Activated CD4-positive, CD25-positive, alpha-beta regulatory T cell (primary cell): Measurements from ENCODE around the gene HOXB4.

Source experiments
- DNase-seq, 4 experiments: peaks; one replicate each; lab custom pipeline; 2025; lab: John Stamatoyannopoulos, UW

The HOXB4 gene

DNA sequence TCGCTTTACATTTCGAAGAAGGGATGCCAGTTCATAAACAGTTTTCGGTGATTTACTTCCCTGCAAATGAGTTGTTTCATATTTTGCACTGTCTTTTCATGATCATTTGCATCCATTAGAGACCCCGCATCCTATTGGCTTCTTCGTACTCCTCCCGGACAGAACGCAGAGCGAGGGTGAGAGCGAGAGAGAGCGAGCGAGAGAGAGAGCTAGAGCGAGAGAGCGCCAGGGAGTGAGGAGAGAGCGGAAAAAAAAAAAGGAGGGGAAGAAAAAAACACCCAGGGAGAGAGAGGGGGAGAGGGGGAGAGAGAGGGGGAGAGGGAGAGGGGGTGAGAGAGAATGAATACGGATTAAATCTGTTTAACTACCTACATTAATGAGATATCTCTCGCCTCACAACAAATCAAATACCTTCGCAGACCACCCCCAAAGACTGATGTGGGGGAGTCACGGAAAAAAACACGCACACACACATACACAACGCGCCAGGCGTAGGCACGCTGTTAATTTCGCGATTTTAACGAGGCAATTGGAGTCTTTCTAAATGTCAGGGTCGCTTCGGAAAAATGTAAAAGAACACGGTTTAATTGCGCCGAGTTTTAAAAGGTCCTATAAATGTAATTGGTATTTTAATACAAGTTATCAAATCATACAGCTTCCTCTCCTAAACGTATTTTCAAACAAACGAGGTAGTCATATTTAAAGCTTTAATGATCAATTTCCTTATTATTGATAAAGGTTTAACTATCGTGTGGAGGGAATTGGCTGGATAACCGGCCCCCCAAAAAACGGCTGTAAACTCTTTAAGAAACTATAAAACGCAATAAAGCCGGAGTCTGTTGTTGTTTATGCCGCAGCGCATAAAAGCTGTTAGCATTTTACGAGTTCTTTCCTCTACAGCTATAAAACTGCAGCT lies 37.2 kb upstream of the HOXB4 start, which contains the start of gene HOXB8:
Gene HOXB8, minus strand, starts transcription at position 246 of the 916 bp plus-strand sequence. CDS start 588 bp downstream, outside the sequence.
- no peak for DNase-seq

DNA sequence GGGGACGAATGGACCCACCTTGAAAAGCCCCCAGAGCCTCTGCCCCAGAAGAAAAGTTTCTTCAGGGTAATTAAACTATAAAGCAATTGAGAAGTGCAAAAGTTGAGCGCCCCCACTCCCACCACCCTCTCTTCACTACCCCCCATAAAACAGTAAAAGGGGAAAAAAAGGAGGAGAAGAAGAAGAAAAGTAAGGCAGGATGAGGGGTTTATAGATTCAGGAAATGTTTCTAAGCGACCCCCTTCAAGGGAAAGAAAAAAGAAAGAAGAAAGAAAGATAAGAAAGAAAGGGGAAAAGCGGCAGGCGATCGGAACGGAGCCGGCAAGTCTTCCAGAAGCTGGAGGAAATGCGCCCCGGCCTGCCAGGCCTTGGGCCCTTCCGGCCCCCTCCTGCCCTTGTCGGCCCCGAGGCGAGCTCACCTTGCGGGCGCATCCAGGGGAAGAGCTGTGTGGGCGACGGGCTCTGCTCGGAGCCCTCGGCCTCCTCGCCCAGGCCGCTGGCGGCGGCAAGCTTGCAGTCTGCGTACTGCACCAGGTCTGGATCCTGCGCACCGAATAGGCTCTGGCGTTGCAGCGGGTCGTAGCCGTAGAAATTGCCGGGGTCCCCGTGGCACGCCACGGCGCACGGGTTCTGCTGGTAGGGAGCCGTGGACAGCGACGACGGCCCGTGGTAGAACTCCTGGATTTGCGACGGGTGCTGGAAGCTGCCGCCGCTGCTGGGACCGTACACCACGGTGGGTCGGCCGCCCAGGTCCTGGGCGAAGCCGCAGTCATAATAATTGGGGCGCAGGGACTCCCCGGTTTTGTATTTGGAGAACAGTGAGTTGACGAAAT lies 35.9 kb upstream of the HOXB4 start:
- no peak for DNase-seq

DNA sequence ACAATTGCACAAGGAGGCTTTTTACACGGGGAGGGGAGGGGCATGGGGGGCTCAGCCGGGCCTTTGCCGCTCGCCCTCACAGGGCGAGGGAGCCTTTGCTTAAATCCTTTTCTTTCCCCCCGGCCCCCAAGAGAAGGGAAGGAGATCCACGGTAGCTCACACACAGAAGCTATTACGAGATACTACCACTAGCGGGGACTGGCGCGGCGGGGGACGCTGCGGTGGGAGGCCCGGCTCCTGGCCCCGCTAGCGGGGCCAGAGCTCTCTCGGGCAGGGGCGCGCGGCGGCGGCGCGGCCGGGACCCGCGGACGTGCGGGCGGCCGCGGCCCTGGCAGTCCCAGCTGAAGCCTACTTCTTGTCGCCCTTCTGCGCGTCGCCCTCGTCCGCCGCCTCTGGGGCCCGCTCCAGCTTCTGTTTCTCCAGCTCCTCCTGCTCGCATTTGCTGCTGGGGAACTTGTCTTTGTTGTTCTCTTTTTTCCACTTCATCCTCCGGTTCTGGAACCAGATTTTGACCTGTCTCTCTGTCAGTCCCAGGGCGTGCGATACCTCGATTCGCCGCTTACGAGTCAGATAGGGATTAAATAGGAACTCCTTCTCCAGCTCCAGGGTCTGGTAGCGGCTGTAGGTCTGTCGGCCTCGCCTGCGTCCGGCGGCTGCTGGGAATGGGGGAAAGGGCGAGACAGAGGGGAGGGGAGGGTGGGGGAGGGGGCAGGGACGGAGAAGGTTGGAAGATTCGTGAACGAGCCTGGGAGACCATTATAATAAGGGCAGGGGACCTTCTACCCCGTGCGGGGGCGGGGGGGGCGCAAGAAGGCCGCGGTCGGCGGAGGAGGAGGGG lies 34.9 kb upstream of the HOXB4 start:
- peak in 1 of 4 experiments; percentile 29 for DNase-seq

DNA sequence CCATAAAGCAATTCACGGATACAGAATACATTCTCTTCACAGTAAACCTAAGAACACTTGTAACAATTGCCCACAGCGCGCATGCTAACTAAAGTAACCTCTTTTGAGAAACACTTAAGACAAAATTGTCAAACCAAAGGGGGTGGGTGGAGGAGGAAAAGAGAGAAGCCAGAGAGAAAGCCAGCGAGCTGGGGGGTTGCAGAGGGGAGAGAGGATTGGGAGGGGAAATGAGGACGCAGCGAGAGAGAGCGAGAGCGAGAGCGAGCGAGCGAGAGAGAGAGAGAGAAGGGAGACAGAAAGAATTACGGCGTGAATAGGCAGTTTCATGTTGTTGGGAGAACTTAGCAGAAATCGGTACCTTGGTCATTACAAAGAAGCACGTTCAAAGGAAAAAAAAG lies 34.3 kb upstream of the HOXB4 start:
- DNase-seq, result no peak

DNA sequence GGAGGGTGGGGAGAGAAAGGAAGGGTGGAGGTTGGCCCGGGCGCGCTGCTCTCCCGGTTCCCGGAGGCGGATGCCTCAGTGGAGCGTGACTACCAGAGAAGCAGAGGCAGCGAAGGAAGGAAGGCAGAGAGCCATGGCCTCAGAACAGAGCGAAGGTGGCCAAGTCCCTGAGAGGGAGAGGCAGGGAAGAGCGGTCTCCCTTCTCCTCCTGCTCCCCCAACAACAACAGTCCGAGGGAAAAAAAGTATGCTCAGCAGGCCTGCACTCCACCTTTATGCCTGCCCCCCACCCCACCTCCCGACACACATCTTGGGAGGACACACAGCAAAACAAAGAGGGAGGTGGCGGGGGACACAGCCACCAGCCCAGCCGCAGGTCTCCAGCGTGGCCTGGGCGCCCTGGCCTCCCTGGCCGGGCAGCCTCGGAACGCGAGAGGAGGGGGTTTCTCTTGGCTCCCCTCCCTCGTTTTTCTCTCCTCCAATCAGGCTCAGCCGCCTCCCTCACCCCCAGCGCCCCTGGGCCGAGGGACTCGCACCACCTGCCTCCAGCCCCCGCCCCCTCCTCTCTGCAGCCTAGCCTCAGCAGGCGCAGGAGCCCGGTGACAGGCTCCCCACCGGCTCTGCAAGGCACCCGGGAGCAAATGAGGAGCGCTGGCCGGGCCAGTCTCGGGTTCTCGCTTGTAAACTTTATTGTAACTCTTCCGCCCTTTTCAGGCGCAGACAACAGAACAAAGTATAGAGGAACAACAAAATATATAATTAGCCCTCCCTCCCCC lies 33.7 kb upstream of the HOXB4 start:
- DNase-seq, result no peak

DNA sequence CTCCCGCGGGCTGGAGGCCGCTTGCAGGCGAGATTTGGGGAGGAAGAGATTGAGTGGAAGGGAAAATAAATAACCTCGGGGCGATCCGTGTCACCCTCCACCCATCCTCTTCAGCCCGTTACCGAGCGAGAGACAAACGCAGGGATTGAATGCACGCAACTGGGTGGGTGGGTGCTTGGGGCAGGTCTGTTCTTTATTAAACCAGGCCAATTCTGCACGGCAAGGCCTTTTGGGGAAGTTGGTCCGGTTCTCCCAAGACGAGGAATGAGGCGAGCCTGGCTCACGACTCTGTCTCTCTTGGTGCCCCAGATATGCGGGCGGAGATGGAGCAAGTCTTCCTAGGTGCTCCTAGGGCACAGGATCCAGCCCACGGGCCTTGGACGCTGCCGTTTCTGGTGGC lies 33.1 kb upstream of the HOXB4 start:
- DNase-seq, result no peak

DNA sequence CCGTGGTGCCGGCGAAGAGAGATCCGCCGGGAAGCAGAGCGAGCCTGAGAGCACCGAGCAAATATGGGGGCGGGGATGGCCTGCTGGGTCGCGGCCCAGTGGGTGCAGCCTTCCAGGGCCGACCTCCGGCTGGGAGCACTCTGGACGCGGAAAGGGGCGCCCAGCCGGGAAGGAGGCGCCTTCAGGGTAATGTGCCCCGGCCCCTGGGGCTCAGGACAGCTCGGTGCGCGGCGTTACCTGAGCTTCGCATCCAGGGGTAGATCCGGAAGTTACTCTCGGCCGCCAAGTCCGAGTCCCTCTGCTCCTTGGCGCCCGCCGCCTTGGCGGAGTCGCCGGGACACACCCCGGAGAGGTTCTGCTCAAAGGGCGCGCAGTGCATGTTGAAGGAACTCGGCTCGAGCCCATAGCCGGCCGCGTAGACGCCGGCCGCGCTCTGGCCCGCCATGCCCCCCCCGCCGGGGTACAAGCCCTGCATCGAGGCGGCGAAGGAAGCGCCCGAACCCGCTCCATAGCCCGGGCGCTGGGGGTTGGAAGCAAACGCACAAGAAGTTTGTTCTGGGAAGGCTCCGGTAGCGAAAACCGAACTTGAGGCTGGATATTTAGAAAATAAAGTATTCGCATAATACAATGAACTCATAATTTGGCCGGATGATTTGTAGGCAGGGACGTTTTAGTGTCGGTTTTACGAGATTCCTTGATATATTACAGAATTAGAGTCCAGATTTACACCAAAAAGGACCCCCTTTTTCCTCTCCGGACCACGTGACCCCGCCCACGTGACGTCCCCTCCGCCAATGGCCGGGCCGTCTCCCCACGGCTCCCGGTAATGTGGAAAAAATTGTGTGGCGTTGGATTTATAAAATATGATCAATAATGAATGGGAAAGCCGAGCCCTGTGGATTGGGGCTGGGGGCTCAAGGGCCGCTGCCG lies 32.4 kb upstream of the HOXB4 start, which contains the start of gene HOXB7:
Gene HOXB7, minus strand, starts transcription at position 736 of the 930 bp plus-strand sequence. Its CDS starts 99 bp downstream, at position 637.
- DNase-seq, result peak in 2 of 4 experiments; percentile 28 to 31

DNA sequence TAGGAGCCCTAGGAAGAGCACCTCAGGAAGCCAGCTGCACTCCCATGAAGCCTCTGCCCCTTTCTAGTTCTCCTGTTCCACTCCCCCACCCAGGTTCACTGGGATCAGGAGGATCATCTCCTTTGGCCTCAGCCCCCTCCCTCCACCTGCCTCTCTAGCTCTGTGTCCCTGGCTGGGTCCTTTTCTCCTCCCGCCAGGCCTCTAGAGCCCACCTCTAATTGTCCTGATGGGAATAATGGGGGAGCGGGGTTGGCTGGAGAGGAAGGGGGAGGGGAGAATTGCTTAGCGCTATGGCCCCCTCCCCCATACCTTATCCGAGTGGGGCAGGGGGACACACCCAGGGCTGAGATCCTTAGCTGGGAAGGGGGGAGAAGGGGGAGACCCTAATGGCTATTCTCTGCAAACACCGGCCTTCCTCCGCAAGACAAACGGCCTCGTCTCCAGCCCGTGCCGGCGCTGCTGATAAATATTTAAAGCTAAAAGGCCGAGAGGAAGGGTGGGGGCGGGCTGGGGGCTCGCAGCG lies 31.7 kb upstream of the HOXB4 start:
- DNase-seq, result no peak

DNA sequence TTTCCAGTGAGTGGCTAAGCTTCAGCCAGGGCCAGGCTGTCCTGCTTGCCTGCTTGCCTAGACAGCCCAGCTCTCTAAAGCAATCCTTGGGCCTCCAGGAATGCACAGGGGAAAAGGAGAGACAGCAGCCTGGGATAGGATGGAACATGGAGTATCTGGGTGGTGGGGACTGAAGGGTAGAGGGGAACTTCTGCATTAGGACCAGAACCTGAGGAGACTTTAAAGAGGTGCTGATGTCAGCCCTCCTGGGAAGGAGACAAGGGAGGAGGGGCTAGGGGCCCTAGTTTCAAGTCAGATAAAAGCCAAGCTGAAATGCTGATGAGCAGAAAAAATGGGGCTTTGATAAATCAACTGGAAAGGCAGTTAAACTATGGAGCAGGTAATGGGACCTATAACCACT lies 30.9 kb upstream of the HOXB4 start:
- DNase-seq, result no peak

DNA sequence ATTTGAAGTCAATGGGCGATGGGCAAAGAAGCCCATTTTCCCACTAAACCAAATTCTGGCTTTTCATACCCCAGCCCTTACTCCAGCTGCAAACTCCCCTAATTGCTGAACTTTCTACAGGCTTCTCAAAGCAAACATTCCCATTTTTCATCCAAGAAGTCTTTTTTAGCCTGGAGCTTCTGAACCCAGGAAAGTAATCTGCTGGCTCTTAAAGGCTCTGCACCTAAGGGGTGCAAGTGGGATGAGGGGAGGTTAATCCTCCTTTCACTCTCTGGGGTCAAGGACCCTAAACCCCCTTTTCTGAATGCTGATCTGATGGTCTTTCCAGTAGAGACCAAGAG lies 30.3 kb upstream of the HOXB4 start:
- DNase-seq, result no peak

DNA sequence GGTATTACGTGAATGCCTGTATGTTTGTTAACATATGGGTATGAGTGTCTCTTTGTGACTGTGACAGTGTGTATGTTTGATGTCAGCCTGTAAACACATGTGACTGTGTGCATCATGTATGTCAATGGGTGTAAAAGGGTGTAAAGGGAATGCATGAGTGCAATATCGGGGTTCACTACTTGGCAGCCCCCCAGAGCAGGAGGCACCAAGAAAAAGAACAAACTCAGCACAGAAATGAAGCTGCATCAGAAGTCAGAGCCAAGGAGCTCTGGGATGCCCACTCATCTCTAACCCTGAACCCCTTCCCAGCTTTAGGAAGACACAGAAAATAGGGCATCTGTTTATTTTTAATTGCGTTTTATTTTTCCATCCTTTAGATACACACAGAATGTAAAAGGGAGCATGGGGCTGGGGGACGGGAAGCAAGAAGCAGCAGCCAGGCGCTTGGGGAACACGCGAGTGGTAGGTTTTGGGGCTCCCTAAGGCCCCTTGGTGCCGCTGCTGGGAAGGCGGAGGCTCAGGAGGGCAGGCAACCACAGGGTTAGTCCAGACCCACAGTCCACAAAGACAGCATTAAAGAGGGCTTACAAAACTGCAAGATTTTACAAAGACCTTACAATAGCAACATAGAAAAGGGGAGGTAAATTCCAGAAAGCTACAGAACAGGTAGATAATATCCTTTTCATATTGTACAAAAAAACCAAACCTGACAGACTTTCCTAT lies 28.9 kb upstream of the HOXB4 start:
- DNase-seq, result no peak

DNA sequence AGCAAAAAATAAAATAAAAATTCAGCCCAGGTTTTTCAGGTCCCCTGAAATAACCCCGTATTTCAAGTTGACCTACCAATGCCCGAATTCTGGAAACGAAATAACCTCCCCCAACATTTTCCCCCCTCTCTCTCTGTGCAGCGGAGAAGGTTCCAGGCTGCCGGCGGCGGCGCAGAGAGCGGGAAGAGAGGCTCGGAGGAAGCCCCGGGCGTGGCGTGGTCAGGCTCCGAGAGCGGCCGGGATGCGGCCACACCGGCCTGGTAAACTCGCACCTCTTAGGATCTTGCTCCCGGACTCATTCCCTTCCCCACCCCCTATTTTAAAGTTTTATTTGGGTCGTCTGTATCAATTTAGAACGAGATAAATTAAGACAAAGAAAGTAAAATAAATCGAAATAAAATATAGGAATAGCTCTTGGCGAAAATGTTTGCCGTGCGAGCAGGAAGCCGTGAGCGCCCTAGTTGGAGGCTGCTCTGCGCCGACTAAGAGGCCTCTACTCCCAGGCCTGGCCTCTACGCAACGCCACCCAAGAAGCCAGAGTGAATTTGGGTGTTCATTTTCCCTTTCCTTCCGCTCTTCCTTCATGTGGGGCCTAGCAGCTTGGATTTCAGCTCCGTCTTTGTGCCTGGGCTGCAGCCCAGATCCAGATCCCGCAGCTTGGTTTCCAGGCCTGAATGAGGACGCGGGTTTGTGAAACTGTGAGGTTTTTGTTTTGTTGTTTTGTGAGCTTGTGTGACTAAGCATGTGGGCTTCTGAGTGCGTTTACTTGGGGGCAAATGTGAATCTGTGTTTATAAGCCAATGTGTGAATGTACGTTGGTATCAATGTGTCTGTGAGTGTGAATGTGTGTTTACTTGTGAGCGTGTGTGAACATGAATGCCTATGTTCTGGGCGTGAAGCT lies 28.1 kb upstream of the HOXB4 start:
- no peak for DNase-seq

DNA sequence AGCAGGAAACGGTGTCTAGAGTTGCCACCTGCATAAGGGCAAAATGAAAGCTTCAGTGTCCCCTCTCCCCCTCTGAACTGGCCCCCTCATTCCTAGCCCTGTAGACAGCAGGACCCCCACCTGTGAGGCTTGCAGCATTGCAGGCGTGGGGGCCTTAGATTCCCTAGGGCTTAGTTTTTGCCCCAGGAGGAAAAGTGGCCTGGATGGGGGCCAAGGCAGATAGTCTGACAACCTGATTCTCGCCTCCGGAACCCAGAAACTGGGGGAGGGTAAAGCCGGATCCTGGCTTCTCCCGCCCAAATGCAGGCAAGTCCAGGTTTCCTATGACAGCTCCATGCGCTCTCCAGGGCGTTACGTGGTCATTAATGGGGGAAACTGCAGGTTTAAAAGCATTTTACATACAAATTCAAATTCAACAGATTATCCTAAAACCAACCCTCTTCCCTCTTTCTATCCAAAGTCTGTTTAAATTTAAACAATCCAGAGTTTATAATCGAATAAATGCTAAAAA lies 27.3 kb upstream of the HOXB4 start:
- no peak for DNase-seq

DNA sequence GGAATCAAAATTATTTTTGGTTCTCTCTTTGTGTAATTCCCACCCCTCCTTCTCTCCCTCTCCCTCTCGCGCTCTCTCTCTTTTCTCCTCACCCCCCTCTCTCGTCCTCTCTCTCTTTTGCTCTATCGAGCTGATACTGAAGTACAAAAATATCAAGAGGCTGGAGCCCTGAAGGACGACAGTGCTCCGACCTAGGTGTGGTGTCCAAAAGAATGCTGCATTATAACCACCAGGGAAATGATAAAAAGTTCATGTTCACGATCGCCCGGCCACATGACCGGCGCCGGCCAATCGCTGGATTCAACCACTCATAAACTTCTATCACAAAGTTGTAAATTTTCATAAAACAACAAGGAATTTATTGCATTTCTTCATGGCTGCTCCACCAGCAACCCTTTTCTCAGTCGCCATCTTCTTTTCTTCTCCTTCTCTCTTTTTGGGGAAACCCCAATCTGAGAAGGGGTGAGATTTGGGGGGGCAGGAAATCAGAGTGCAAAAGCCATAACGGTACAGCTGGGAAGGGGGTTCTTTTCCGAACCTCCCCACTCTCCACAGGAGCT lies 26.7 kb upstream of the HOXB4 start, which contains the start of gene HOXB6:
Gene HOXB6, minus strand, starts transcription at position 217 of the 560 bp plus-strand sequence. CDS start 6,836 bp downstream, outside the sequence.
- no peak for DNase-seq

DNA sequence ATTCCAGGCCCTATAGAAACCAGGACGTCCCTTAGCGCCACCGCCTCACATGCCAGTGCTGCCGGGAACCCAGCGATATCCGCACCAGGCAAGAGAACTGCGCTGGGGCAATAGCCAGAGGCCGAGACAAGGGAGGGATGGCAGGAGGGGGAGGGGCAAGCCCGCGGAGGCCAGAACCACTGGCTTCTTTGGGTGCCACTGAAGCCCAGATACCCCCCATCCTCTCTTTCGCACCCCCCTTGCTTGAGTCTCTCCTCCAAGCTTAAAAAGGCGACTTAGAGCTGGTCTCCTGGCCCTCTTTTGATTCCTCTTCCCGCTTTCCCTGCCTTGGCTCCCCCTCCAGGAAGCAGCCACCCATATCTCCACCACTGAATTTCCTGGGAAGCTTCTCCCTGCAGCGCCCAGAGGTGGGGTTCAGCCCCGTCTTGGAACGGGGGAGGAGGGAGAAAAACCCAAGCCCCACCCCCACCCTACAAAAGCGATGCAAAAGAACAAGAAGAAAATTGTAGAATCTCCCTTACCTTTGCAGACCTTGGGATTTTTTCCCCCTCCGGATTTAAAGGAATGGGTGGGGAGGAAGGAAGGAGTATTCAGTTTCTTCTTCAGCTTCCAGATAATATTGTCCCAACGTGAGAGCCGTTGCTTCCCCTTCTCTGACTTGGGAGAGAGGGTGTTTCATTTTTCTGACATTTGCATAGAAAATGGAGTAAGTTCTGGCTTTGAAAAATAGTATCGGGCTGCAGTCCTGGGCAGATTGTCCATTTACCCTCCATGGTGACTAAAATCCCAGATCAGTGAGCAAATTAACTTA lies 26.0 kb upstream of the HOXB4 start:
- DNase-seq, result no peak
